ENCODE data around the gene TOX2.

Gene TOX2

GRCh38 chr20:44065401-44066340, 151.0 kb downstream of the TOX2 start:
- DNase-seq = no peak

GRCh38 chr20:44066645-44067606, 152.3 kb downstream of the TOX2 start:
- DNase-seq = no peak

- DNase-seq = no peak
Measured at GRCh38 chr20:44067650-44068081, 153.0 kb downstream of the TOX2 start.

- no peak for DNase-seq
Measured at GRCh38 chr20:44068316-44069201, 153.9 kb downstream of the TOX2 start.

- no peak for DNase-seq
Measured at GRCh38 chr20:44069203-44070011, 154.8 kb downstream of the TOX2 start.

- DNase-seq = no peak
Measured at GRCh38 chr20:44070139-44070900, 155.7 kb downstream of the TOX2 start.

GRCh38 chr20:44071057-44071456, 156.4 kb downstream of the TOX2 start:
- DNase-seq = no peak

GRCh38 chr20:44071526-44072111, 157.0 kb downstream of the TOX2 start:
- DNase-seq = no peak

- DNase-seq = no peak
Measured at GRCh38 chr20:44072384-44072783, 157.7 kb downstream of the TOX2 start.

GRCh38 chr20:44073011-44073674, 158.5 kb downstream of the TOX2 start:
- no peak for DNase-seq

- DNase-seq = no peak
Measured at GRCh38 chr20:44073675-44074071, 159.0 kb downstream of the TOX2 start.

GRCh38 chr20:44074252-44075151, 159.8 kb downstream of the TOX2 start:
- peak in 2 of 3 experiments; percentile 42 to 72 for DNase-seq

GRCh38 chr20:44075191-44075949, 160.7 kb downstream of the TOX2 start:
- DNase-seq = no peak

GRCh38 chr20:44075950-44076232, 161.2 kb downstream of the TOX2 start:
- DNase-seq = no peak

- no peak for DNase-seq
Measured at GRCh38 chr20:44079291-44079690, 164.6 kb downstream of the TOX2 start.

GRCh38 chr20:44080064-44080463, 165.4 kb downstream of the TOX2 start:
- no peak for DNase-seq

- peak; percentile 83 to 96 (median 83) for DNase-seq
Measured at GRCh38 chr20:44080646-44081267, 166.1 kb downstream of the TOX2 start.

- DNase-seq = no peak
Measured at GRCh38 chr20:44081476-44081875, 166.8 kb downstream of the TOX2 start.
